Esophagus muscularis mucosa (tissue), 3 donors: ENCODE results near the gene NTF4.

Experiments used
- CTCF ChIP-seq, 3 experiments: fragments of 200-600 bp in 2 of 3; fragments of 450-650 bp in 1 of 3; sonication (generic) in 2 of 3; IDR thresholded peaks; one replicate each; pipeline ENCODE4 v1.5.1; 2017 to 2019; ENCODE audit warnings: antibody characterized with exemption in 3 of 3, mild to moderate bottlenecking in 2 of 3, moderate library complexity in 1 of 3
- POLR2AphosphoS5 ChIP-seq, 2 donors: sonication (generic); formaldehyde crosslinking; IDR thresholded peaks; one replicate each; pipeline ENCODE4 v1.6.1; 2017; ENCODE audit warnings: antibody characterized with exemption in 2 of 2

GRCh38 chr19:49058562-49058961 is 6.1 kb downstream of the NTF4 start:
- TF ChIP-seq CTCF (IDR thresholded peaks at IDR 0.05) (no peak), POLR2AphosphoS5 (IDR thresholded peaks at IDR 0.05) (no peak)
